ENCODE data around the gene SESN1. TPM values are rescaled to one million over a fixed set of nuclear protein-coding genes. Genes with fewer than 3 reads are reported as not detected.

The SESN1 gene
- total RNA-seq, 2 donors from 2014 or later: 26.2 to 63.1 TPM

DNA sequence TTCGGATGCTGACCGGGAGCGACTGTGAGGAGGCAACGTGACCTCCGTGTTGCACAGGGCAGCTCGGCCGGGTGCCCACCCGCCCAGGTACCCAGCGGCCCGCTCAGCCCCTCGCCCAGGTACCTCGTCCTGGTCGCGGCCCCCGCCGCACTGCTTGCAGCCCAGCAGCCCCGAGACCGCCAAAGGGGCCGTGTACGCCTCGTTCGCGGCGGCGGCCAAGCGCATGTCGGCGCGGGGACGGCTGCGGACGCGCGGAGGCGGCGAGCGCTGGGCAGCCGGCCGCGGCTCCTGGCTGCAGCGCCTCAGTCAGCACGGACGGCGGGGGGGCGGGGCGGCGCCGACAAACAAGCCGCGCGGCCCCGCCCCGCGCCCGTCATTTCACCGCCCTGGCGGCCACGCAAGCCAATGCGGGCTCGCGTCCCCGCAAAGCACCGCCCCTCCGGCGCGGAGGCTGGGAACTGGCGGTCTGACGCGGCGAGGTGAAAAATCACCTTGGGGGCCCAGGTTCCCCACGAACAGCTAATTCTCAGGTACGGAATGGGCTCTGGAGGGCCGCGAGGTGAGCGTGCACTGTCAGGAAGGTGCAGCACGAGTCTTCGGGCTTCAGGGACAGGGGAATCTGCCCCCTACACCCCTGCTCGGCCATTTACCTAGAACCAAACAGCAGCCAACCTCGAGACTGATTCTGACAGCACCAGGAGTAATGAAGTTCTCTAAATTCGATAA, 85.2 kb downstream of the SESN1 start:
- H3K4me3 ChIP-seq: peak overlapping the region; percentile 93
- DNase-seq (ENCODE audit: low spot score) (peak; percentile 80), ATAC-seq (ENCODE audit: insufficient number of reproducible peaks, low FRiP score, low read depth) (peak; percentile 91)
- H3K9me3 ChIP-seq: no peaks in the 10 kb centered on the region
- no peaks in the 10 kb centered on the region for H3K36me3 ChIP-seq
- H3K27me3 ChIP-seq (replicated peaks; ENCODE audit: insufficient read depth): no peaks in the 10 kb centered on the region
- peaks cover 20 to 32% of the 10 kb centered on the region in 2 donors for H3K4me1 ChIP-seq (ENCODE audit: control insufficient read depth in 1 of 2, low read depth in 2 of 2)
- TF ChIP-seq, protein P1, sequence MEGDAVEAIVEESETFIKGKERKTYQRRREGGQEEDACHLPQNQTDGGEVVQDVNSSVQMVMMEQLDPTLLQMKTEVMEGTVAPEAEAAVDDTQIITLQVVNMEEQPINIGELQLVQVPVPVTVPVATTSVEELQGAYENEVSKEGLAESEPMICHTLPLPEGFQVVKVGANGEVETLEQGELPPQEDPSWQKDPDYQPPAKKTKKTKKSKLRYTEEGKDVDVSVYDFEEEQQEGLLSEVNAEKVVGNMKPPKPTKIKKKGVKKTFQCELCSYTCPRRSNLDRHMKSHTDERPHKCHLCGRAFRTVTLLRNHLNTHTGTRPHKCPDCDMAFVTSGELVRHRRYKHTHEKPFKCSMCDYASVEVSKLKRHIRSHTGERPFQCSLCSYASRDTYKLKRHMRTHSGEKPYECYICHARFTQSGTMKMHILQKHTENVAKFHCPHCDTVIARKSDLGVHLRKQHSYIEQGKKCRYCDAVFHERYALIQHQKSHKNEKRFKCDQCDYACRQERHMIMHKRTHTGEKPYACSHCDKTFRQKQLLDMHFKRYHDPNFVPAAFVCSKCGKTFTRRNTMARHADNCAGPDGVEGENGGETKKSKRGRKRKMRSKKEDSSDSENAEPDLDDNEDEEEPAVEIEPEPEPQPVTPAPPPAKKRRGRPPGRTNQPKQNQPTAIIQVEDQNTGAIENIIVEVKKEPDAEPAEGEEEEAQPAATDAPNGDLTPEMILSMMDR (IDR thresholded peaks at IDR 0.05): peak; percentile 37
- peak overlapping the region; percentile 76 to 88 for H3K27ac ChIP-seq

DNA sequence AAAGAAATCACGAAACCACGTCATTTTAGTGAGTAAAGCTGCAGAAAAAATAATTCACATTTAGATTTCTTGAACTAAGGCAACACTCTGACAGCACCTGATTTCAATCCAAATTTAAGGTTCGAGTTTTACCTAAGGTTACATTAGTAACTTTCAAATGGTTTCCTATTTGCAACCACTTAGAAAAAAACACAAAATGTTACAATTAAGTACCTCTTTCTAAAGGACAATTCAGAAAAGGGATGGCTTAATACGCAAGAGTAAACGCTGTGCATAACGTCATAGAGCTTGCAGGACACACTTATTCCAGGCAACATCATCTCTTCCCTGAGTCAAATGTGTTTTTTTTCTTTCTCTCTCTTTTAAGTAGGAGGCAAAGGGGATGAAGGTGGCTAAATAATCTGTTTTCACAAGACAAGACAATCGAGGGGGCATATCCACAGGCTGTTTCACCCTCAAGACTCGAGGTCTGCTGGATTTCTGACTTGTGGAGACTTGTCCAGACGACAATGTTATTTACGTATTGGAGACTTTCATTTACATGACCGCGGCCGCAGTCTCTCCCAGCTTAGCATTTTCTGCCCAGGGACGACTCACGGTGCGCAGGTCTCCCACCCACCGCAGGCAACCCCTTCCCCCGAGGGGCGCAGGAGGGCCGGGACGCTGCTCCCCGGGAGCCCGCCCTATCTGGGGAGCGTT, 86.0 kb downstream of the SESN1 start:
- Histone ChIP-seq H3K27me3 (replicated peaks; ENCODE audit: insufficient read depth) (no peaks in the 10 kb centered on the region), H3K27ac (peak overlapping the region; percentile 76 to 88), H3K9me3 (no peaks in the 10 kb centered on the region), H3K4me3 (peak overlapping the region; percentile 93), H3K4me1 (ENCODE audit: control insufficient read depth in 1 of 2, low read depth in 2 of 2) (peaks cover 15 to 25% of the 10 kb centered on the region in 2 donors), H3K36me3 (no peaks in the 10 kb centered on the region)
- no peak for ATAC-seq (ENCODE audit: insufficient number of reproducible peaks, low FRiP score, low read depth)
- TF ChIP-seq, protein P1 (IDR thresholded peaks at IDR 0.05): no peak
- no peak for DNase-seq (ENCODE audit: low spot score)

DNA sequence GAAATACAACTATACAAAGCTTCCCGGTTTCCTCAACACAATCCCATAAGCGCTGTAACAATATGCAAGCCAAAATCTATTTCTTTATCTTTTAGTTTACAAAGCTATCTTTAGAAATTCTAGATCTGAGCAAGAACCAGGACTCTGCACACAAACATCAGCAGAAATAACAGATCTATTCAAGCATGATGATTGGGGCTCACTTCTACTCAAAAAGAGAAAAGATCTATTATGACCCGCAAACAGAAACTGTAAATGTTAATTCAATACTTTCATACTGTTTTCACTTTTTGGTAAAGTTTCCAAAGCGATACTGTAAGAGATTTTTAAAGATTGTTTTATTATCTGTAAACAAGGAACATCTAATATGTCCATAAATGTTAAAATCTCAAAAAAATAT, 86.6 kb downstream of the SESN1 start:
- Histone ChIP-seq H3K4me3 (peak overlapping the region; percentile 93), H3K9me3 (no peaks in the 10 kb centered on the region), H3K36me3 (no peaks in the 10 kb centered on the region), H3K4me1 (ENCODE audit: control insufficient read depth in 1 of 2, low read depth in 2 of 2) (peaks cover 19 to 23% of the 10 kb centered on the region in 2 donors), H3K27ac (peak overlapping the region in 1 of 2 donors; percentile 88), H3K27me3 (replicated peaks; ENCODE audit: insufficient read depth) (no peaks in the 10 kb centered on the region)
- TF ChIP-seq, protein P1 (IDR thresholded peaks at IDR 0.05): no peak
- DNase-seq (ENCODE audit: low spot score) (no peak), ATAC-seq (ENCODE audit: insufficient number of reproducible peaks, low FRiP score, low read depth) (no peak)

DNA sequence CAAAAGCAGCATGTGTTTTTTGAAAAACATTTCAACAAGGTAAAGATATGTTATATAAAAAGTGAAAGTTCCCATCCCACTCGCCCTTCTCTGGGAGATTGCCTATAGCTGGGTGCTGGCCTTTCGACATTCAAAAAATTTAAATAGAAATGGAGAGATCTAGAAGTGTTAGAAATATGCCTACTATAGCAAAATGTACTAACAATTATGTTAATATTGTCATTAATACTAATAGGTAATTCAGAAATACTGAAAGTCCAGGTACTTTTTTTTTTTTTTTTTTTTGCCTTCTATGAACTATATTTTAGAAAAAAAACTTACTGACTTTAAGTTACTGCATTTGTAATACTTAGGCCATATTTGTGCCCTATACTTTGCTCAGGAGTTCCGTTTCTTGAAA, 87.1 kb downstream of the SESN1 start:
- Histone ChIP-seq H3K36me3 (no peaks in the 10 kb centered on the region), H3K4me1 (ENCODE audit: control insufficient read depth in 1 of 2, low read depth in 2 of 2) (peaks cover 24 to 28% of the 10 kb centered on the region in 2 donors), H3K9me3 (no peaks in the 10 kb centered on the region), H3K27ac (no peak overlapping the region), H3K4me3 (peak overlapping the region; percentile 93), H3K27me3 (replicated peaks; ENCODE audit: insufficient read depth) (no peaks in the 10 kb centered on the region)
- ATAC-seq (ENCODE audit: insufficient number of reproducible peaks, low FRiP score, low read depth) (no peak), DNase-seq (ENCODE audit: low spot score) (no peak)
- TF ChIP-seq, protein P1 (IDR thresholded peaks at IDR 0.05): no peak

DNA sequence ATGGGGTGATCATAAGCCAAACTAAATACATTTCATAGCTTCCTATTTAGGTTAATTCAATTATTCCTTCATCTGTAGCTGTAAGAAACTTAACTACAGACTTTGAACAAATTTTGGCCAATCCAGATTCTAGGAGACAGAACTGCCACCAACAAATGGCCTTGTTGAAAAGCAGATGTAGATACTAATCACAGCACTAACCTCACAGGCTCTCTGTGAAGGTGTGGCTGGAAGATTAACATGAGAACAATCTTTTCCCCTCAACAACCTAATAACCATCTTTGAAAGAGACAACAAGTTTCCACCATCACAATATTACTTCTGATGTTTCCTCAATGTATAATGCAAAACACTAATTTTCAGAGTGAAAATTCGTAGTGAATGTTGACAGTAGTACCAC, 87.8 kb downstream of the SESN1 start:
- Histone ChIP-seq H3K27ac (no peak overlapping the region), H3K27me3 (replicated peaks; ENCODE audit: insufficient read depth) (no peaks in the 10 kb centered on the region), H3K4me1 (ENCODE audit: control insufficient read depth in 1 of 2, low read depth in 2 of 2) (peaks cover 30 to 34% of the 10 kb centered on the region in 2 donors), H3K9me3 (no peaks in the 10 kb centered on the region), H3K36me3 (no peaks in the 10 kb centered on the region), H3K4me3 (peak overlapping the region; percentile 93)
- DNase-seq (ENCODE audit: low spot score) (no peak), ATAC-seq (ENCODE audit: insufficient number of reproducible peaks, low FRiP score, low read depth) (no peak)
- TF ChIP-seq, protein P1 (IDR thresholded peaks at IDR 0.05): no peak
